ENCODE data around the gene PPARA.

PPARA gene

GRCh38 chr22:46256358-46256958 is 106.1 kb downstream of the PPARA start:
- H3K27ac ChIP-seq (replicated peaks), result no peak overlapping the region
- H3K27me3 ChIP-seq (ENCODE audit: insufficient read depth, poor library complexity, severe bottlenecking), result no peaks in the 10 kb centered on the region
- TF ChIP-seq CTCF (IDR thresholded peaks at IDR 0.05; ENCODE audit: insufficient read depth, low read length) (no peak), SPI1 (IDR thresholded peaks at IDR 0.05; ENCODE audit: borderline replicate concordance, low read depth) (no peak), REST (IDR thresholded peaks at IDR 0.05; ENCODE audit: insufficient replicate concordance, low read depth) (no peak), POLR2AphosphoS5 (IDR thresholded peaks at IDR 0.05; ENCODE audit: low read depth) (no peak), GABPA (IDR thresholded peaks at IDR 0.05; ENCODE audit: low read depth) (no peak)
- H3K4me3 ChIP-seq (replicated peaks; ENCODE audit: insufficient read depth, low read length), result no peak overlapping the region
- no peak for DNase-seq (ENCODE audit: low read depth in 1 of 2, low spot score in 1 of 2)

DNA sequence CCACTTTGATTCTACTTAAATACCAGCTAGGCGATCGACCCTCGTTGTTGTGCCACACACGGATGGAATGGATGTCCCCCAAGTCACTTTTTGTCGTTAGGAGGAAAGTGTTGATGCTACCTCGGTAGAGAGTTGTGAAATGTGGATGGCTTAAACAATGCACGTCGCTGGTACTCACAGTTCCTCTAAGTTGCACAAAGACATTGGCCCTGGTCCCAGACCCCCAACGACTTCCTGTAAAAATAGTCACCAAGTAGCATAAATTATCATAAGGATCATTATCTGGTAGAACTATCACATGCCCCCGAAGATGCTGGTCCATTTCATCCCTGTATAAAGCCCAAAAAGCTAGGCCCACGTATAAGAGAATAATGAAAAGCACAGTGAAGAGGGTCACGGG is 109.0 kb downstream of the PPARA start:
- DNase-seq (ENCODE audit: low read depth in 1 of 2, low spot score in 1 of 2), result peak in 1 of 2 experiments; percentile 50
- no peaks in the 10 kb centered on the region for H3K27me3 ChIP-seq (ENCODE audit: insufficient read depth, poor library complexity, severe bottlenecking)
- no peak for TF ChIP-seq GABPA (IDR thresholded peaks at IDR 0.05; ENCODE audit: low read depth)
- TF ChIP-seq POLR2AphosphoS5 (IDR thresholded peaks at IDR 0.05; ENCODE audit: low read depth), result no peak
- no peak for TF ChIP-seq REST (IDR thresholded peaks at IDR 0.05; ENCODE audit: insufficient replicate concordance, low read depth)
- peak; percentile 53; the same call in 1 of the 2 replicates for TF ChIP-seq SPI1 (IDR thresholded peaks at IDR 0.05; ENCODE audit: borderline replicate concordance, low read depth)
- no peak for TF ChIP-seq CTCF (IDR thresholded peaks at IDR 0.05; ENCODE audit: insufficient read depth, low read length)
- H3K4me3 ChIP-seq (replicated peaks; ENCODE audit: insufficient read depth, low read length), result no peak overlapping the region
- H3K27ac ChIP-seq (replicated peaks), result no peak overlapping the region

DNA sequence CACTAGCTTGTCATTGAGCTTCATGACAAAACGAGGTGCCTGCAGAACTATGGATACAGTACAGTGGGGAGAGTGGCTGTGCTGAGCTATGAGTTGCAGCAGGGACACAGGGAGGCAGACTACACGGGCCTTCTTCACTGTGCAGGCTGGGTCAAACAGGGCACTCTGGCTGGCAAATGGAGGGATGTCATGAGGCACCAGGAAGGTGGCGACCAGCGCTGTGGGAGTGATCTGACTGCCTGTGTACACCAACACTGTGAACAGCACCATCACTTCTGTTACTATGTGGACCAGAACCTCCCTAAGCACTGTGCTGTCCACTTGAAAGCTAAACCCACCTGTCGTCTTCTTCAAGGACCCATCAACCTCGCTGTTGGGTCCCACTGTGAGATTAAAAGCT is 109.7 kb downstream of the PPARA start:
- no peak overlapping the region for H3K4me3 ChIP-seq (replicated peaks; ENCODE audit: insufficient read depth, low read length)
- no peak overlapping the region for H3K27ac ChIP-seq (replicated peaks)
- no peaks in the 10 kb centered on the region for H3K27me3 ChIP-seq (ENCODE audit: insufficient read depth, poor library complexity, severe bottlenecking)
- TF ChIP-seq REST (IDR thresholded peaks at IDR 0.05; ENCODE audit: insufficient replicate concordance, low read depth) (no peak), SPI1 (IDR thresholded peaks at IDR 0.05; ENCODE audit: borderline replicate concordance, low read depth) (no peak), GABPA (IDR thresholded peaks at IDR 0.05; ENCODE audit: low read depth) (no peak), CTCF (IDR thresholded peaks at IDR 0.05; ENCODE audit: insufficient read depth, low read length) (no peak), POLR2AphosphoS5 (IDR thresholded peaks at IDR 0.05; ENCODE audit: low read depth) (no peak)
- no peak for DNase-seq (ENCODE audit: low read depth in 1 of 2, low spot score in 1 of 2)
